Esophagus (tissue), 2 donors: ENCODE results near the gene KLHDC7A. TPM values are rescaled to one million over a fixed set of nuclear protein-coding genes. Genes with fewer than 3 reads are reported as not detected.

Source experiments
- H3K27ac ChIP-seq, 2 donors: one replicate each; pipeline ENCODE4 v1.5.1; 2013; ENCODE audit warnings: low read depth in 2 of 2, mild to moderate bottlenecking in 2 of 2, inconsistent platforms in 1 of 2, low read length in 1 of 2, moderate library complexity in 1 of 2
- H3K27me3 ChIP-seq, 2 donors: one replicate each; pipeline ENCODE4 v1.6.1; 2013; ENCODE audit warnings: low read length in 2 of 2, control low read depth in 1 of 2, mild to moderate bottlenecking in 1 of 2; ENCODE audit not compliant: insufficient read depth in 2 of 2, control insufficient read depth in 1 of 2
- H3K36me3 ChIP-seq, 2 donors: one replicate each; pipeline ENCODE4 v1.6.1; 2013; ENCODE audit warnings: low read length in 1 of 2; ENCODE audit not compliant: control insufficient read depth in 2 of 2, insufficient read depth in 2 of 2
- H3K4me1 ChIP-seq, 2 donors: one replicate each; pipeline ENCODE4 v1.6.1; 2013; ENCODE audit warnings: low read length in 1 of 2; ENCODE audit not compliant: control insufficient read depth in 2 of 2, insufficient read depth in 2 of 2
- H3K4me3 ChIP-seq, 2 donors: one replicate each; pipeline ENCODE4 v1.5.1; 2013; ENCODE audit warnings: low read length in 2 of 2, mild to moderate bottlenecking in 2 of 2, low read depth in 1 of 2, moderate library complexity in 1 of 2
- H3K9me3 ChIP-seq, 2 donors: one replicate each; pipeline ENCODE4 v1.6.1; 2013; ENCODE audit warnings: mild to moderate bottlenecking in 2 of 2, low read depth in 1 of 2, low read length in 1 of 2, moderate library complexity in 1 of 2; ENCODE audit not compliant: control insufficient read depth in 2 of 2, insufficient read depth in 1 of 2
- WGBS, 2 donors: extraction: QIAGEN DNeasy Blood & Tissue Kit; methylation state at CpG; one replicate each; pipeline ENCODE4 v1.1.7; 2013; 5-methylcytosine and 5-hydroxymethylcytosine counted together
- polyA plus RNA-seq, 2 donors: library from polyadenylated mRNA; stranded (reverse); fragments of 200-250 nt; gene quantifications; one replicate each; pipeline ENCODE4 v1.2.3, GENCODE V29; 2013
- donor health status: healthy with polysubstance abuse.
- donor health status: Bipolar disorder and iron deficiency.

Gene KLHDC7A
- polyA plus RNA-seq, 2 donors: 0.29 to 0.51 TPM

- Histone ChIP-seq H3K4me3 (no peak overlapping the region), H3K4me1 (no peaks in the 10 kb centered on the region), H3K36me3 (no peaks in the 10 kb centered on the region), H3K27ac (no peak overlapping the region), H3K27me3 (peaks cover 0 to 6% of the 10 kb centered on the region in 2 donors), H3K9me3 (no peaks in the 10 kb centered on the region)
- 54 to 67% methylated on average over 8 of the region's 8 CpGs for WGBS, 2 donors
Measured at GRCh38 chr1:18469514-18469913, 11.2 kb upstream of the KLHDC7A start.

GRCh38 chr1:18470671-18471355 lies 9.9 kb upstream of the KLHDC7A start:
- Histone ChIP-seq H3K27ac (no peak overlapping the region), H3K9me3 (no peaks in the 10 kb centered on the region), H3K27me3 (peaks cover 0 to 6% of the 10 kb centered on the region in 2 donors), H3K4me1 (no peaks in the 10 kb centered on the region), H3K36me3 (no peaks in the 10 kb centered on the region), H3K4me3 (no peak overlapping the region)
- 58 to 66% methylated on average over 12 of the region's 12 CpGs for WGBS, 2 donors

DNA sequence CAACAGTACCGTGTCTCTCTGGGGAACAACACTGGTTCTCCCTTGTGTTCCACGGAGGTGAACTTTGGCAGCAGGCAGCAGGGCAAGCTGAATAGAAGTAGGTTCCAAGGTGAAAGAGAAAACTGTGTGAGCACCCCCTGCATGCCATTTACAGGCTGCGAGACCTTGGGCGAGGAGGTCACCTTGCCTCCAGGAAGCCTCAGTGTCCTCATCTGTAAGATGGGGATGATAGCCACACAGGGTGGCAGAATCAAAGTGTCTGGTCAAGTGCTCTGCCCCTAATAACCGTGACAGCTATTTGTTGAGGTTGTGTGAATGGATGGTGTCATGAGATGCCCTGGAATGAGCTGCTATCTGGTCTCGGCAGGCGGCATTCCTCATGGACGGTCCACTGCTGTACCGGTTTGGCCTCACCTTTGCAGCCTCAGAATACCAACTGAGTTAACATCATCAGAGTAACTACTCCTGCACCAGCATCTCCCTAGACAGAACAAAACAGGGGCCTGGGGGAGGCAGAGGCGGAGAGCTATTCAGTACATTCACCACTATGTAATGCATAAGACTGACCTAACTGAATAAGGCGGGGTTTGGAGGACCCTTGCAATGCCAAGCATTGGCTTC lies 7.4 kb upstream of the KLHDC7A start:
- WGBS, 2 donors: 76 to 78% methylated on average over 11 of the region's 11 CpGs
- Histone ChIP-seq H3K9me3 (no peaks in the 10 kb centered on the region), H3K36me3 (no peaks in the 10 kb centered on the region), H3K4me3 (no peak overlapping the region), H3K27ac (no peak overlapping the region), H3K4me1 (no peaks in the 10 kb centered on the region), H3K27me3 (peaks cover 0 to 6% of the 10 kb centered on the region in 2 donors)

- Histone ChIP-seq H3K27me3 (peaks cover 0 to 6% of the 10 kb centered on the region in 2 donors), H3K36me3 (no peaks in the 10 kb centered on the region), H3K4me3 (no peak overlapping the region), H3K4me1 (peaks cover 0 to 3% of the 10 kb centered on the region in 2 donors), H3K27ac (no peak overlapping the region), H3K9me3 (no peaks in the 10 kb centered on the region)
- WGBS, 2 donors: 82 to 89% methylated on average over 10 of the region's 10 CpGs
Measured at GRCh38 chr1:18474559-18475175, 6.1 kb upstream of the KLHDC7A start.

GRCh38 chr1:18475234-18475905 lies 5.4 kb upstream of the KLHDC7A start:
- no peaks in the 10 kb centered on the region for H3K36me3 ChIP-seq
- WGBS, 2 donors: 73 to 84% methylated on average over 10 of the region's 10 CpGs
- H3K27ac ChIP-seq: no peak overlapping the region
- H3K9me3 ChIP-seq: no peaks in the 10 kb centered on the region
- H3K4me1 ChIP-seq: peaks cover 0 to 3% of the 10 kb centered on the region in 2 donors
- peaks cover 0 to 6% of the 10 kb centered on the region in 2 donors for H3K27me3 ChIP-seq
- no peak overlapping the region for H3K4me3 ChIP-seq

GRCh38 chr1:18479454-18479853 lies 1.3 kb upstream of the KLHDC7A start:
- Histone ChIP-seq H3K9me3 (no peaks in the 10 kb centered on the region), H3K4me1 (peaks cover 0 to 8% of the 10 kb centered on the region in 2 donors), H3K27me3 (peaks cover 0 to 4% of the 10 kb centered on the region in 2 donors), H3K27ac (no peak overlapping the region), H3K4me3 (no peak overlapping the region), H3K36me3 (no peaks in the 10 kb centered on the region)
- WGBS, 2 donors: 74 to 80% methylated on average over 8 of the region's 8 CpGs

DNA sequence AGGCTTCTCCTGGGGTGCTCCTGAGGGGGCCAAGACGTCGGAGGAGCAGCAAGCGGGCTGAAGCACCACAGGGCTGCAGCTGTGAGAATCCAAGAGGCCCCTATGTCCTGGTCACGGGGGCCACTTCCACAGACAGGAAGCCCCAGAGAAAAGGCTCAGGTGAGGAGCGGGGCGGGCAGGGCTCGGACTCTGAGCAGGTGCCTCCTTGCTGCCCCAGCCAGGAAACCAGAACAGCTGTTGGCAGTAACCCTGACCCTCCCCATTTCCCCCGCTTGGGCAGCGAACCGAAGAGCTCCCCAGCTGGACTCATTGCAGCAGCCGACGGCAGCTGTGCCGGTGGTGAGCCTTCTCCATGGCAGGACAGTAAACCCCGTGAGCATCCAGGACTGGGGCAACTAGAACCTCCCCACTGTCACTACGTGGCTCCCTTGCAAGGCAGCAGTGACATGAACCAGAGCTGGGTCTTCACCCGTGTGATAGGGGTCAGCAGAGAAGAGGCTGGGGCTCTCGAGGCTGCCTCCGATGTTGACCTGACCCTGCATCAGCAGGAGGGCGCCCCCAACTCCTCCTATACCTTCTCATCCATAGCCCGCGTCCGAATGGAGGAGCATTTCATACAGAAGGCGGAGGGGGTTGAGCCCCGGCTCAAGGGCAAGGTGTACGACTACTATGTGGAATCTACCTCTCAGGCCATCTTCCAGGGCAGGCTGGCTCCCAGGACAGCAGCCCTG lies 625 bp downstream of the KLHDC7A start:
- H3K4me3 ChIP-seq: no peak overlapping the region
- H3K27me3 ChIP-seq: peaks cover 0 to 4% of the 10 kb centered on the region in 2 donors
- 68 to 69% methylated on average over 25 of the region's 25 CpGs for WGBS, 2 donors
- peaks cover 0 to 8% of the 10 kb centered on the region in 2 donors for H3K4me1 ChIP-seq
- no peaks in the 10 kb centered on the region for H3K36me3 ChIP-seq
- H3K9me3 ChIP-seq: no peaks in the 10 kb centered on the region
- peak overlapping the region; percentile 42 to 83 for H3K27ac ChIP-seq

- no peak overlapping the region for H3K27ac ChIP-seq
- no peaks in the 10 kb centered on the region for H3K36me3 ChIP-seq
- H3K9me3 ChIP-seq: no peaks in the 10 kb centered on the region
- WGBS, 2 donors: 83 to 87% methylated on average over 45 to 49 of the region's 49 CpGs
- H3K27me3 ChIP-seq: peaks cover 0 to 4% of the 10 kb centered on the region in 2 donors
- no peak overlapping the region for H3K4me3 ChIP-seq
- peaks cover 0 to 8% of the 10 kb centered on the region in 2 donors for H3K4me1 ChIP-seq
Measured at GRCh38 chr1:18481921-18482701, 1.4 kb downstream of the KLHDC7A start.
